ENCODE measurements around the gene MAGI3. TPM values are rescaled to one million over a fixed set of nuclear protein-coding genes. Genes with fewer than 3 reads are reported as not detected.

The MAGI3 gene
- total and polyA plus RNA-seq, 2 of the 13 experiments (the other 11 are each of a cell fraction or from before 2014, with no cell fraction given), result 4.0 to 11.8 TPM

GRCh38 chr1:113388621-113389358 is 1.5 kb upstream of the MAGI3 start (continued):
- no peak for TF ChIP-seq ZNF704 (CRISPR knock-in tag; IDR thresholded peaks at IDR 0.05; ENCODE audit: borderline replicate concordance)
- TF ChIP-seq HINFP (CRISPR knock-in tag; IDR thresholded peaks at IDR 0.05; ENCODE audit: low read depth), result no peak
- TF ChIP-seq ZNF180 (CRISPR knock-in tag; IDR thresholded peaks at IDR 0.05; ENCODE audit: borderline replicate concordance, low read depth), result no peak
- no peak for TF ChIP-seq ZNF557 (CRISPR knock-in tag; IDR thresholded peaks at IDR 0.05)
- no peak for TF ChIP-seq CHCHD3 (CRISPR knock-in tag; IDR thresholded peaks at IDR 0.05)
- no peak for TF ChIP-seq ZNF788 (CRISPR knock-in tag; IDR thresholded peaks at IDR 0.05; ENCODE audit: borderline replicate concordance)
- no peak for TF ChIP-seq HHEX (CRISPR knock-in tag; IDR thresholded peaks at IDR 0.05)
- TF ChIP-seq ARID3A (IDR thresholded peaks at IDR 0.05; ENCODE audit: low read depth, low read length), result peak; percentile 73; the same call in 1 of the 2 replicates
- TF ChIP-seq MYNN (CRISPR knock-in tag; IDR thresholded peaks at IDR 0.05; ENCODE audit: low read depth), result no peak
- TF ChIP-seq CSRNP1 (CRISPR knock-in tag; IDR thresholded peaks at IDR 0.05), result no peak
- no peak for TF ChIP-seq CCAR2 (optimal IDR thresholded peaks at IDR 0.05; ENCODE audit: low read depth, low read length)
- 0 out of 2 replicates have a peak, but pooled peaks have one; percentile 41 for TF ChIP-seq MEIS2 (CRISPR knock-in tag; IDR thresholded peaks at IDR 0.05)
- no peak for TF ChIP-seq ZFP90 (CRISPR knock-in tag; IDR thresholded peaks at IDR 0.05; ENCODE audit: borderline replicate concordance)
- TF ChIP-seq SMARCC2 (IDR thresholded peaks at IDR 0.05), result no peak
- no peak for TF ChIP-seq CREB1 (IDR thresholded peaks at IDR 0.05)
- TF ChIP-seq CREB1 (CRISPR knock-in tag; IDR thresholded peaks at IDR 0.05), result 0 out of 2 replicates have a peak, but pooled peaks have one; percentile 47
- no peak for TF ChIP-seq XRCC5 (optimal IDR thresholded peaks at IDR 0.05; ENCODE audit: low read length)
- TF ChIP-seq PBX3 (CRISPR knock-in tag; IDR thresholded peaks at IDR 0.05; ENCODE audit: borderline replicate concordance), result no peak
- TF ChIP-seq BCLAF1 (IDR thresholded peaks at IDR 0.05), result no peak
